Measurements from ENCODE around the gene TUSC2. TPM values are rescaled to one million over a fixed set of nuclear protein-coding genes. Genes with fewer than 3 reads are reported as not detected.
A peak's percentile ranks its signal among the peaks of the same experiment; 100 is the strongest.

Gene TUSC2
- total RNA-seq, 2 donors from 2014 or later, result 12.6 to 19.4 TPM

GRCh38 chr3:50338965-50339364 lies 10.9 kb upstream of the TUSC2 start:
- Histone ChIP-seq H3K4me3 (peak overlapping the region; percentile 74), H3K27ac (peak overlapping the region; percentile 90 to 93), H3K4me1 (ENCODE audit: control insufficient read depth in 1 of 2, low read depth in 2 of 2) (peaks cover 41 to 67% of the 10 kb centered on the region in 2 donors), H3K27me3 (replicated peaks; ENCODE audit: insufficient read depth) (no peaks in the 10 kb centered on the region), H3K9me3 (no peaks in the 10 kb centered on the region), H3K36me3 (no peaks in the 10 kb centered on the region)
- no peak for TF ChIP-seq CTCF (IDR thresholded peaks at IDR 0.05)
- DNase-seq (ENCODE audit: low spot score) (no peak), ATAC-seq (ENCODE audit: insufficient number of reproducible peaks, low FRiP score, low read depth) (no peak)

GRCh38 chr3:50337175-50337861 lies 9.3 kb upstream of the TUSC2 start:
- peaks cover 47 to 78% of the 10 kb centered on the region in 2 donors for H3K4me1 ChIP-seq (ENCODE audit: control insufficient read depth in 1 of 2, low read depth in 2 of 2)

GRCh38 chr3:50336452-50337174 lies 8.6 kb upstream of the TUSC2 start:
- peak overlapping the region; percentile 90 to 93 for H3K27ac ChIP-seq
- no peaks in the 10 kb centered on the region for H3K27me3 ChIP-seq (replicated peaks; ENCODE audit: insufficient read depth)
- DNase-seq (ENCODE audit: low spot score) (no peak), ATAC-seq (ENCODE audit: insufficient number of reproducible peaks, low FRiP score, low read depth) (peak; percentile 3)
- TF ChIP-seq CTCF (IDR thresholded peaks at IDR 0.05), result no peak
- H3K4me3 ChIP-seq, result peak overlapping the region; percentile 74
- H3K36me3 ChIP-seq, result peaks cover 7% of the 10 kb centered on the region
- H3K4me1 ChIP-seq (ENCODE audit: control insufficient read depth in 1 of 2, low read depth in 2 of 2), result peaks cover 47 to 76% of the 10 kb centered on the region in 2 donors
- H3K9me3 ChIP-seq, result no peaks in the 10 kb centered on the region

More at GRCh38 chr3:50337175-50337861, 9.3 kb upstream of the TUSC2 start:
- Histone ChIP-seq H3K36me3 (no peaks in the 10 kb centered on the region), H3K9me3 (no peaks in the 10 kb centered on the region), H3K27me3 (replicated peaks; ENCODE audit: insufficient read depth) (no peaks in the 10 kb centered on the region), H3K27ac (peak overlapping the region; percentile 90 to 93), H3K4me3 (peak overlapping the region; percentile 74)
- peak; percentile 87 for ATAC-seq (ENCODE audit: insufficient number of reproducible peaks, low FRiP score, low read depth)
- TF ChIP-seq CTCF (IDR thresholded peaks at IDR 0.05), result no peak
- DNase-seq (ENCODE audit: low spot score), result peak; percentile 98

GRCh38 chr3:50334339-50335075 lies 6.5 kb upstream of the TUSC2 start:
- Histone ChIP-seq H3K27ac (peak overlapping the region; percentile 90 to 93), H3K36me3 (peaks cover 28% of the 10 kb centered on the region), H3K4me3 (peak overlapping the region; percentile 27), H3K4me1 (ENCODE audit: control insufficient read depth in 1 of 2, low read depth in 2 of 2) (peaks cover 39 to 55% of the 10 kb centered on the region in 2 donors), H3K9me3 (no peaks in the 10 kb centered on the region), H3K27me3 (replicated peaks; ENCODE audit: insufficient read depth) (no peaks in the 10 kb centered on the region)
- ATAC-seq (ENCODE audit: insufficient number of reproducible peaks, low FRiP score, low read depth), result no peak
- no peak for DNase-seq (ENCODE audit: low spot score)
- no peak for TF ChIP-seq CTCF (IDR thresholded peaks at IDR 0.05)

Measured in thoracic aorta (tissue), 2 donors.